Measurements from ENCODE around the gene PAK2. TPM values are rescaled to one million over a fixed set of nuclear protein-coding genes. Genes with fewer than 3 reads are reported as not detected.

PAK2 gene
- total and polyA plus RNA-seq, 9 of the 15 experiments (the other 6 are each of a cell fraction or from before 2014, with no cell fraction given): 13.2 to 72.4 (median 35.7) TPM

GRCh38 chr3:196739671-196740480 is at the start of gene PAK2 (continued):
- TF ChIP-seq PKNOX1 (IDR thresholded peaks at IDR 0.05): peak; percentile 40; the same call in 1 of the 2 replicates
- TF ChIP-seq CHCHD3 (CRISPR knock-in tag; IDR thresholded peaks at IDR 0.05): no peak
- peak; percentile 45 to 94 (median 89) for TF ChIP-seq YY1 (IDR thresholded peaks at IDR 0.05; ENCODE audit: borderline replicate concordance in 1 of 3, control insufficient read depth in 1 of 3, extremely low read depth in 1 of 3, insufficient read depth in 3 of 3, insufficient read length in 1 of 3, insufficient replicate concordance in 2 of 3, low read depth in 1 of 3, low read length in 2 of 3)
- no peak for TF ChIP-seq MAFG (tag; conservative IDR thresholded peaks at IDR 0.05)
- TF ChIP-seq VEZF1 (CRISPR knock-in tag; IDR thresholded peaks at IDR 0.05): peak; percentile 96
- TF ChIP-seq ZNF395 (CRISPR knock-in tag; IDR thresholded peaks at IDR 0.05): peak; percentile 76; the same call in 1 of the 2 replicates
- no peak for TF ChIP-seq ELK1 (CRISPR knock-in tag; IDR thresholded peaks at IDR 0.05)
- 0 out of 2 replicates have a peak, but pooled peaks have one; percentile 34 for TF ChIP-seq NR2C2 (CRISPR knock-in tag; IDR thresholded peaks at IDR 0.05)
- peak; percentile 50; the same call in 1 of the 2 replicates for TF ChIP-seq NR2C2 (tag; IDR thresholded peaks at IDR 0.05)
- peak; percentile 75 for TF ChIP-seq POLR2AphosphoS5 (IDR thresholded peaks at IDR 0.05; ENCODE audit: control insufficient read depth, insufficient read depth, low read depth, low read length)
- TF ChIP-seq MED1 (CRISPR knock-in tag; IDR thresholded peaks at IDR 0.05; ENCODE audit: borderline replicate concordance): 0 out of 2 replicates have a peak, but pooled peaks have one; percentile 41
- 0 out of 2 replicates have a peak, but pooled peaks have one; percentile 43 for TF ChIP-seq E2F3 (CRISPR knock-in tag; IDR thresholded peaks at IDR 0.05)
- TF ChIP-seq SRF (CRISPR knock-in tag; IDR thresholded peaks at IDR 0.05): peak in 1 of 2 experiments; percentile 52; a peak in 1 of 4 replicates
- no peak for TF ChIP-seq ZNF146 (CRISPR knock-in tag; IDR thresholded peaks at IDR 0.05; ENCODE audit: unreplicated experiment)
- TF ChIP-seq ZNF444 (CRISPR knock-in tag; IDR thresholded peaks at IDR 0.05): no peak
- peak; percentile 83 for TF ChIP-seq RBM22 (IDR thresholded peaks at IDR 0.05; ENCODE audit: low read depth, low read length, poor library complexity, severe bottlenecking)
- peak; percentile 44; the same call in 1 of the 2 replicates for TF ChIP-seq MAX (CRISPR knock-in tag; IDR thresholded peaks at IDR 0.05)
- peak; percentile 83 for TF ChIP-seq GABPA (tag; conservative IDR thresholded peaks at IDR 0.05; ENCODE audit: low read depth)
- no peak for TF ChIP-seq KLF16 (IDR thresholded peaks at IDR 0.05)
